Neural cell (in vitro differentiated cells): ENCODE measurements around the gene VAV2. TPM values are rescaled to one million over a fixed set of nuclear protein-coding genes. Genes with fewer than 3 reads are reported as not detected.

Experiments used
- H2AFZ ChIP-seq: fragments of 200-600, 300-800 bp; sonication (generic), shearing (Covaris generic); 2 replicates; pipeline ENCODE4 v1.6.0; 2014; ENCODE audit warnings: low read depth, mild to moderate bottlenecking, antibody characterized with exemption, low read length, moderate library complexity
- H3F3A ChIP-seq: fragments of 200-600 bp; shearing (Covaris generic); 2 replicates; pipeline ENCODE4 v1.6.1; 2016; ENCODE audit warnings: mild to moderate bottlenecking, moderate library complexity, mixed read lengths, antibody characterized with exemption, low read length; ENCODE audit not compliant: insufficient read depth, poor library complexity, severe bottlenecking
- H3K27ac ChIP-seq: fragments of 200-600, 300-800 bp; sonication (generic), shearing (Covaris generic); 2 replicates; pipeline ENCODE4 v1.5.1; 2014; ENCODE audit warnings: mild to moderate bottlenecking, low read length, moderate library complexity
- H3K27me3 ChIP-seq: fragments of 300-800, 200-600 bp; sonication (generic), shearing (Covaris generic); 2 replicates; pipeline ENCODE4 v1.6.0; 2014; ENCODE audit warnings: mild to moderate bottlenecking, low read depth, low read length, moderate library complexity; ENCODE audit not compliant: insufficient read depth
- H3K36me3 ChIP-seq: fragments of 300-800, 200-600 bp; sonication (generic), shearing (Covaris generic); 2 replicates; pipeline ENCODE4 v1.5.1; 2014; ENCODE audit warnings: mild to moderate bottlenecking, antibody characterized with exemption, low read length, moderate library complexity; ENCODE audit not compliant: insufficient read depth
- H3K4me2 ChIP-seq: fragments of 300-800, 200-600 bp; sonication (generic), shearing (Covaris generic); 2 replicates; pipeline ENCODE4 v1.6.0; 2014; ENCODE audit warnings: mild to moderate bottlenecking, low read length
- H3K4me3 ChIP-seq: fragments of 300-800, 200-600 bp; sonication (generic), shearing (Covaris generic); 2 replicates; pipeline ENCODE4 v1.5.1; 2014; ENCODE audit warnings: mild to moderate bottlenecking, low read length, moderate library complexity
- H3K79me2 ChIP-seq: fragments of 200-600 bp; shearing (Covaris generic); replicated peaks from 2 replicates; pipeline ENCODE4 v1.6.0; 2014; ENCODE audit warnings: mild to moderate bottlenecking, low read length, moderate library complexity; ENCODE audit not compliant: insufficient read depth
- H3K9ac ChIP-seq: fragments of 300-800, 200-600 bp; sonication (generic), shearing (Covaris generic); 2 replicates; pipeline ENCODE4 v1.6.1; 2016; ENCODE audit warnings: mild to moderate bottlenecking, low read length, mixed read lengths
- H3K9me2 ChIP-seq: fragments of 200-600 bp; shearing (Covaris generic); 2 replicates; pipeline ENCODE4 v1.6.1; 2016; ENCODE audit warnings: mild to moderate bottlenecking, low read length, mixed read lengths; ENCODE audit not compliant: insufficient read depth
- H3K9me3 ChIP-seq: fragments of 200-600, 300-800 bp; sonication (generic), shearing (Covaris generic); 2 replicates; pipeline ENCODE4 v1.6.1; 2016; ENCODE audit warnings: mild to moderate bottlenecking, mixed run types, low read length, moderate library complexity, mixed read lengths
- H4K20me1 ChIP-seq: fragments of 200-600 bp; shearing (Covaris generic); 2 replicates; pipeline ENCODE4 v1.6.1; 2016; ENCODE audit warnings: mild to moderate bottlenecking, mixed run types; ENCODE audit not compliant: insufficient read depth
- EP300 ChIP-seq: fragments of 450-650 bp; conservative IDR thresholded peaks from 2 replicates; pipeline ENCODE4 v1.6.1; 2014; ENCODE audit warnings: antibody characterized with exemption, mild to moderate bottlenecking, moderate library complexity; ENCODE audit not compliant: poor library complexity, severe bottlenecking
- EZH2 ChIP-seq: fragments of 200-600, 300-800 bp; shearing (Covaris generic), sonication (generic); IDR thresholded peaks from 2 replicates; pipeline ENCODE4 v1.6.1; 2014; ENCODE audit warnings: antibody characterized with exemption, low read length, borderline replicate concordance, mild to moderate bottlenecking; ENCODE audit not compliant: insufficient read depth, poor library complexity, severe bottlenecking
- MXI1 ChIP-seq: fragments of 450-650 bp; conservative IDR thresholded peaks from 2 replicates; pipeline ENCODE4 v1.6.1; 2014; ENCODE audit warnings: antibody characterized with exemption, mild to moderate bottlenecking; ENCODE audit not compliant: poor library complexity, severe bottlenecking
- POLR2AphosphoS5 ChIP-seq: IDR thresholded peaks from 2 replicates; pipeline ENCODE4 v1.6.1; 2012
- RAD21 ChIP-seq: fragments of 450-650 bp; conservative IDR thresholded peaks from 2 replicates; pipeline ENCODE4 v1.6.1; 2014; ENCODE audit warnings: antibody characterized with exemption, mild to moderate bottlenecking, moderate library complexity
- SMC3 ChIP-seq: fragments of 450-650 bp; conservative IDR thresholded peaks from 2 replicates; pipeline ENCODE4 v1.6.1; 2014; ENCODE audit warnings: antibody characterized with exemption, mild to moderate bottlenecking, moderate library complexity; ENCODE audit not compliant: poor library complexity
- TAF1 ChIP-seq: IDR thresholded peaks from 2 replicates; pipeline ENCODE4 v1.6.1; 2012; ENCODE audit warnings: low read depth
- polyA plus RNA-seq: library from polyadenylated mRNA; depleted of rRNA; stranded (reverse); fragments of >200 nt; gene quantifications from 2 replicates; pipeline ENCODE4 v1.2.3, GENCODE V29; 2014
- TF ChIP-seq, protein P1 (sequence below): fragments of 450-650 bp; IDR thresholded peaks from 2 replicates; pipeline ENCODE4 v1.5.1; 2014; ENCODE audit warnings: antibody characterized with exemption, mild to moderate bottlenecking, moderate library complexity; ENCODE audit not compliant: poor library complexity, severe bottlenecking
- TF ChIP-seq, protein P2 (sequence below): IDR thresholded peaks from 2 replicates; pipeline ENCODE4 v1.6.1; 2012; ENCODE audit warnings: borderline replicate concordance

VAV2 gene
- polyA plus RNA-seq, 1 donor from 2014 or later = 35.2 TPM

DNA sequence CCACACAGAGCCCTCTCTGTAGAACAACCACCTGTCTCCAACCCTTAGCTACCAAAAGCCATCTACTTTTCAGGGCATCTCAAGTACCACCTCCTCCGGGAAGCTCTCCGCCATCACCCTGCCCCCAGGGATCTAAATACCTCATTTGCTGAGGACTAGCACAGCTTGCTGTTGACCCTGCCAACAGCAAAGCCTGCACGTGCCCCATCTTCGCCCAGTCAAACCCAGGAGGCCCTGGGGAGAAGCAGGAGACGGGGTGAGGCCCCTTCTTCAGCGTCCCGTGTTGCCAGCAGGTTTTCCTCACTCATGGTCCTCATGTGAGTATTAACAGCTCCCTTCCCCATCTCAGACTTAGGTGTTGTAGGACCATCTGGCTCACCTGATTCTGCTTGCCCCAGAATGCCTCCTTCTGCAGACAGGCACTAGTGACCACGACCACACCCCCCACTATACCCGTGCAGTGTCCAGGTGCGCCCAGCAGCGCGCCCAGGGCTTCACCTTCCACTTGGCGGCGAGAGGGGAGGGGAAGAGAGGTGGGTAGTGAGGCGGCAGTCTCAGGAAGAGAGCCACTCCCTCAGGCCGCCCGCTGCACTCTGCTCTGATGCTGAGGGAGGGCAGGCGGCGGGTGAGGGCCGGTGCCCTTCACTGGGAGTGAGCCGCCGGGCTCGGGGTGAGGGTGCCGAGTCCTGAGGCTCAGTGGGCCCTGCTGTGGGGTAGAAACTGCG, 11.1 kb downstream of the VAV2 start:
- H3K36me3 ChIP-seq = no peaks in the 10 kb centered on the region
- H3K9me3 ChIP-seq = no peaks in the 10 kb centered on the region
- no peak overlapping the region for H3K9ac ChIP-seq
- H3K27me3 ChIP-seq = no peaks in the 10 kb centered on the region
- no peak for TF ChIP-seq MXI1
- no peak for TF ChIP-seq TAF1
- TF ChIP-seq POLR2AphosphoS5 = no peak
- TF ChIP-seq EZH2 = no peak
- no peak overlapping the region for H2AFZ ChIP-seq
- no peak overlapping the region for H3K4me3 ChIP-seq
- no peaks in the 10 kb centered on the region for H4K20me1 ChIP-seq
- peaks cover 46% of the 10 kb centered on the region for H3K79me2 ChIP-seq
- H3K9me2 ChIP-seq = no peaks in the 10 kb centered on the region
- no peaks in the 10 kb centered on the region for H3F3A ChIP-seq
- no peak overlapping the region for H3K27ac ChIP-seq
- no peak overlapping the region for H3K4me2 ChIP-seq

DNA sequence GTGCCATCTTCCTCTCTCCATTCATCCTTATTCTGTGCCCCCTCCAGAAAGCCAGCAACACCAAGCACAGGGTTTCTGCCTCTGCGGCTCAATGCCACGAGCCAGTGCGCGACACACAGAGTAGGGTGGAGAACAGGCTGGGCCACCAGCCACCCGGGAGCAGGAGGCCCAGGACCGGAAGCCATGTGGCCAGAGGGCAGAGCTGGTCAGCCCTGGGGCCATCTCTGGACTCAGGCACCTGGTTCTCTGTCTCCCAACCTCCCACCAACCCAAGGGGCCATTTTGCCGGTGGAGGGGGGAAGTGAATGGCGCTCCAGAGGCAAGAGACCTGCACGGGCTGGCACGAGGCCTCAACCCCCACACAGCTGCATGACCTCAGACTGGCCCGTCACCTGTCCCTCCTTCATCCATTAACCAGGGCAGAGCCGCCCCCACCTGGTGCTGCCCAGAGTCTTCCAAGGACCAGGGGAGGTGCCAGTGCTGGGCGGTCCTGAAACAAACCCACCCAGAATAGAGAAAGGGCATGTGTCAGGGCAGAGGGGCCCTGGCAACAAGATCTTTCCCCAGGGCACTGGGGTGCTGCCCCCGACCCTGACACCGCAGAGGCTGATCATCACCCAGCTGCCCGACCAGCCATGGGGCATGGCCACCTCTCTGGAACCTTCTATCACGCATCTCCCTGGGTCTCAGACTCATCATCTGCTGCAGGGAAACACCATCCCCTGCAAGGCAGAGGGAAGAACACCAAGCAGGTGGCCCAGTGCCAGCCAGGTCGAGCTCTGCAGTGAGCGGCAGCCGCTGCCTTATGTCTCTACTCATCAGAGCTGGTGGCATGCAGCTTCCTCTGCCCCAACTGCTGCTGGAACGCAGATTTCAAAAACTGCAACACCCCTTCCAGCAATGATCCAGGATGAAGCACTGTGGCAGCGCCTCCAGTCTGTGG, 11.9 kb downstream of the VAV2 start:
- no peak overlapping the region for H2AFZ ChIP-seq
- no peak overlapping the region for H3K4me3 ChIP-seq
- no peak for TF ChIP-seq EZH2
- no peaks in the 10 kb centered on the region for H3F3A ChIP-seq
- H3K9me2 ChIP-seq = no peaks in the 10 kb centered on the region
- no peak overlapping the region for H3K4me2 ChIP-seq
- H3K9ac ChIP-seq = no peak overlapping the region
- H3K27ac ChIP-seq = no peak overlapping the region
- no peaks in the 10 kb centered on the region for H3K27me3 ChIP-seq
- H3K9me3 ChIP-seq = no peaks in the 10 kb centered on the region
- H4K20me1 ChIP-seq = no peaks in the 10 kb centered on the region
- H3K36me3 ChIP-seq = no peaks in the 10 kb centered on the region
- H3K79me2 ChIP-seq = peaks cover 48% of the 10 kb centered on the region

DNA sequence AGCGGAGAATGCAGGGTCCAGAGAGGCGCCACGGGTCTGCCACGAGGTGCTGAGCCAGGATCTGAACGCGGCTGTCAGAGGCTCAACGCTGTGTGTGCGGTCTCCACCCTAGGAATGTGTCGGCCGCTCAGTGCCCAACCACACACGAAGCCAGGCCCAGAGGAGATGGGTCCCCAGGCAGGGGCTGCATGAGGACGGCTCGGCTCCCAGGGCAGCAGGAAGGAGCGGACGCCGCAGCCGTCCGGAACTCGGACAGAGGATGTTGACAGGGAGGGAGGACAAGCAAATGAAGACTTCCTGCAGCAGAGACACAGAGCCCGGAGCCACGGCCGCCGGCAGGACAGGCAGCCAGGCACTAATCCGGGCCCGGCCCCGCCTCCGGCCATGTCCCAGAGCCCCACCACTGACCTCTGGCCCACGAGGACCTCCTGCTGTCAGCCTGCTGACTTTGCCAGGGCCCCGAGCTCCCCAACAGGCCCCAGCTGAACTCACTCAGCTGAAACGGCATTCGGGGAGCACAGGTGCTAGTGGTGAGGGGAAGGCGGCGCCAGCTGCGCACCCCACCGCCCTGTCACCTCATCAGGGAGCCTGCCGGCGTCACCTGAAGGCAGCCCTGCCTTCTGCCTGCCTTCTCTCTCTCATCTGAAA, 12.7 kb downstream of the VAV2 start:
- Histone ChIP-seq H3K9ac (no peak overlapping the region), H3K9me2 (no peaks in the 10 kb centered on the region)

More for the DNA sequence above, 12.7 kb downstream of the VAV2 start:
- H3K4me3 ChIP-seq = no peak overlapping the region
- no peaks in the 10 kb centered on the region for H4K20me1 ChIP-seq
- H3F3A ChIP-seq = no peaks in the 10 kb centered on the region
- no peak overlapping the region for H3K27ac ChIP-seq
- no peaks in the 10 kb centered on the region for H3K27me3 ChIP-seq
- no peak overlapping the region for H2AFZ ChIP-seq
- no peak overlapping the region for H3K4me2 ChIP-seq
- H3K9me3 ChIP-seq = no peaks in the 10 kb centered on the region
- H3K36me3 ChIP-seq = no peaks in the 10 kb centered on the region
- peaks cover 45% of the 10 kb centered on the region for H3K79me2 ChIP-seq
- TF ChIP-seq SMC3 (no peak), POLR2AphosphoS5 (no peak), MXI1 (no peak), RAD21 (no peak), EP300 (no peak), EZH2 (no peak), TAF1 (no peak)
- TF ChIP-seq, protein P1, sequence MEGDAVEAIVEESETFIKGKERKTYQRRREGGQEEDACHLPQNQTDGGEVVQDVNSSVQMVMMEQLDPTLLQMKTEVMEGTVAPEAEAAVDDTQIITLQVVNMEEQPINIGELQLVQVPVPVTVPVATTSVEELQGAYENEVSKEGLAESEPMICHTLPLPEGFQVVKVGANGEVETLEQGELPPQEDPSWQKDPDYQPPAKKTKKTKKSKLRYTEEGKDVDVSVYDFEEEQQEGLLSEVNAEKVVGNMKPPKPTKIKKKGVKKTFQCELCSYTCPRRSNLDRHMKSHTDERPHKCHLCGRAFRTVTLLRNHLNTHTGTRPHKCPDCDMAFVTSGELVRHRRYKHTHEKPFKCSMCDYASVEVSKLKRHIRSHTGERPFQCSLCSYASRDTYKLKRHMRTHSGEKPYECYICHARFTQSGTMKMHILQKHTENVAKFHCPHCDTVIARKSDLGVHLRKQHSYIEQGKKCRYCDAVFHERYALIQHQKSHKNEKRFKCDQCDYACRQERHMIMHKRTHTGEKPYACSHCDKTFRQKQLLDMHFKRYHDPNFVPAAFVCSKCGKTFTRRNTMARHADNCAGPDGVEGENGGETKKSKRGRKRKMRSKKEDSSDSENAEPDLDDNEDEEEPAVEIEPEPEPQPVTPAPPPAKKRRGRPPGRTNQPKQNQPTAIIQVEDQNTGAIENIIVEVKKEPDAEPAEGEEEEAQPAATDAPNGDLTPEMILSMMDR = no peak
- TF ChIP-seq, protein P2, sequence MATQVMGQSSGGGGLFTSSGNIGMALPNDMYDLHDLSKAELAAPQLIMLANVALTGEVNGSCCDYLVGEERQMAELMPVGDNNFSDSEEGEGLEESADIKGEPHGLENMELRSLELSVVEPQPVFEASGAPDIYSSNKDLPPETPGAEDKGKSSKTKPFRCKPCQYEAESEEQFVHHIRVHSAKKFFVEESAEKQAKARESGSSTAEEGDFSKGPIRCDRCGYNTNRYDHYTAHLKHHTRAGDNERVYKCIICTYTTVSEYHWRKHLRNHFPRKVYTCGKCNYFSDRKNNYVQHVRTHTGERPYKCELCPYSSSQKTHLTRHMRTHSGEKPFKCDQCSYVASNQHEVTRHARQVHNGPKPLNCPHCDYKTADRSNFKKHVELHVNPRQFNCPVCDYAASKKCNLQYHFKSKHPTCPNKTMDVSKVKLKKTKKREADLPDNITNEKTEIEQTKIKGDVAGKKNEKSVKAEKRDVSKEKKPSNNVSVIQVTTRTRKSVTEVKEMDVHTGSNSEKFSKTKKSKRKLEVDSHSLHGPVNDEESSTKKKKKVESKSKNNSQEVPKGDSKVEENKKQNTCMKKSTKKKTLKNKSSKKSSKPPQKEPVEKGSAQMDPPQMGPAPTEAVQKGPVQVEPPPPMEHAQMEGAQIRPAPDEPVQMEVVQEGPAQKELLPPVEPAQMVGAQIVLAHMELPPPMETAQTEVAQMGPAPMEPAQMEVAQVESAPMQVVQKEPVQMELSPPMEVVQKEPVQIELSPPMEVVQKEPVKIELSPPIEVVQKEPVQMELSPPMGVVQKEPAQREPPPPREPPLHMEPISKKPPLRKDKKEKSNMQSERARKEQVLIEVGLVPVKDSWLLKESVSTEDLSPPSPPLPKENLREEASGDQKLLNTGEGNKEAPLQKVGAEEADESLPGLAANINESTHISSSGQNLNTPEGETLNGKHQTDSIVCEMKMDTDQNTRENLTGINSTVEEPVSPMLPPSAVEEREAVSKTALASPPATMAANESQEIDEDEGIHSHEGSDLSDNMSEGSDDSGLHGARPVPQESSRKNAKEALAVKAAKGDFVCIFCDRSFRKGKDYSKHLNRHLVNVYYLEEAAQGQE = no peak
